Measurements from ENCODE around the gene TESK2.
"Not testable (repeated sequence)": the region's sequence is repeated elsewhere in the genome, so short reads cannot be mapped to it uniquely, and the experiment has no call there.

TESK2 gene, protein sequence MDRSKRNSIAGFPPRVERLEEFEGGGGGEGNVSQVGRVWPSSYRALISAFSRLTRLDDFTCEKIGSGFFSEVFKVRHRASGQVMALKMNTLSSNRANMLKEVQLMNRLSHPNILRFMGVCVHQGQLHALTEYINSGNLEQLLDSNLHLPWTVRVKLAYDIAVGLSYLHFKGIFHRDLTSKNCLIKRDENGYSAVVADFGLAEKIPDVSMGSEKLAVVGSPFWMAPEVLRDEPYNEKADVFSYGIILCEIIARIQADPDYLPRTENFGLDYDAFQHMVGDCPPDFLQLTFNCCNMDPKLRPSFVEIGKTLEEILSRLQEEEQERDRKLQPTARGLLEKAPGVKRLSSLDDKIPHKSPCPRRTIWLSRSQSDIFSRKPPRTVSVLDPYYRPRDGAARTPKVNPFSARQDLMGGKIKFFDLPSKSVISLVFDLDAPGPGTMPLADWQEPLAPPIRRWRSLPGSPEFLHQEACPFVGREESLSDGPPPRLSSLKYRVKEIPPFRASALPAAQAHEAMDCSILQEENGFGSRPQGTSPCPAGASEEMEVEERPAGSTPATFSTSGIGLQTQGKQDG

DNA sequence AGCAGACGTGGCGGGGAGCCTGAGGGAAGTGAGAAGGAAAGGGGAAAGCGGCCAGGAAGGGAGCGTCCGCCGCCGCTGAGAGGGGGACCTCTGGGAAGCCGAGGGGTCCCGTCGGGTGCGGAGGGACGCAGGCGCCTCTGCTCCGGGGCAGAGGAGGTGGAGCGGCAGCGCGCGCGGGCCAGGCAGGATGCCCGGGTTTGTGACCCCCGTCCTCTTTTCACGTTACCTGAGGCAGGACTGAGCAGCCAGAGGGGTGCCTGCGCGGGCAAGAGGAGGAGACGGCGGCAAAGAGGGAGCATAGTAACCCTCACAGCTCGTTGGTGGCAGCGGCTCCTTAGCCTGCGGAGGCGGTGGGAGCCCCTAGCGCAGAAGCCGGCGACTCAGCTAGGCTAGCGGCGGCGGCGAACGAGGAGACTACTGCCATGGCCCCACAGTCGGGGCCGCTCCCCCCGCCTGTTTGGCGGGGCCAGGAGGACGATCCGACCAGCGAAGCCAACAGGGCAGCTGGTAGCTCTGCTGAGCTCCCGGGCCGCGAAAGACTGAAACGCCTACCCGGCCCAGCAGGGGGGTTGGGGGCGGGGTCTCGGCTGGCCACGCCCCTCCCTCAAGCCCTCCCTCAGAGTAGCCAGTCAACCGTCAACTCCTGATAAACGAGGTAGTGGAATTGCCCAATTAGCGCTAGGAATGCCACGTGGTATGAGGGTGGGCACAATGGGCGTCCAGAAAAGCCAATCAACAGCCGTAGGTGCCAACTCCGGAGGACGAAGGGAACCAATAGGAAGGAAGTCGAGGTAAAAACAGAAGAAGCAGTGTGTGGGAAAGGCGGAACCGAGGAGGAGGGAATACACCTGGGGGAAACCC lies at the start of gene TESK2:
TSS of gene TESK2 (minus strand) at position 538 of the 861 bp plus-strand sequence. CDS start 33,378 bp downstream, outside the sequence.
- DNase-seq: peak; percentile 100

DNA sequence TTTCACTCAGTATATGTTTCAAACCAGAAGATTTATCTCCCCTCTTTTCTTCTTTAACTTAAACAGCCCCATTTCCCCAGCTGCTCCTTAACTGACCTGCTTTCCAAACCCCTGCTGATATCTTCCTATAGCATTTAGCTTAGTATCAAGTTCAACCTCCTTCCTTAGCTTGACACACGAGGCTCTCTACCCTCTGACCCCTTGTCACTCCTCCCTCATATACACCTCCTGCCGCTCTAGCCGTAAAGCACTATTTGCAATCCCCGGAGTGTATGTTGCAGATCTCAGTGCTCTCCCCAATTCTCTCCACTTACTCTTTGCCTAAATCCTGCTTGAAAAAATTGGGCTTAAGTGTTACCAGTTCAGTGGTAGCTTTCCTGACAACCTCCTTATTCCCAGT lies 45.9 kb upstream of the TESK2 start:
- no peak for DNase-seq

DNA sequence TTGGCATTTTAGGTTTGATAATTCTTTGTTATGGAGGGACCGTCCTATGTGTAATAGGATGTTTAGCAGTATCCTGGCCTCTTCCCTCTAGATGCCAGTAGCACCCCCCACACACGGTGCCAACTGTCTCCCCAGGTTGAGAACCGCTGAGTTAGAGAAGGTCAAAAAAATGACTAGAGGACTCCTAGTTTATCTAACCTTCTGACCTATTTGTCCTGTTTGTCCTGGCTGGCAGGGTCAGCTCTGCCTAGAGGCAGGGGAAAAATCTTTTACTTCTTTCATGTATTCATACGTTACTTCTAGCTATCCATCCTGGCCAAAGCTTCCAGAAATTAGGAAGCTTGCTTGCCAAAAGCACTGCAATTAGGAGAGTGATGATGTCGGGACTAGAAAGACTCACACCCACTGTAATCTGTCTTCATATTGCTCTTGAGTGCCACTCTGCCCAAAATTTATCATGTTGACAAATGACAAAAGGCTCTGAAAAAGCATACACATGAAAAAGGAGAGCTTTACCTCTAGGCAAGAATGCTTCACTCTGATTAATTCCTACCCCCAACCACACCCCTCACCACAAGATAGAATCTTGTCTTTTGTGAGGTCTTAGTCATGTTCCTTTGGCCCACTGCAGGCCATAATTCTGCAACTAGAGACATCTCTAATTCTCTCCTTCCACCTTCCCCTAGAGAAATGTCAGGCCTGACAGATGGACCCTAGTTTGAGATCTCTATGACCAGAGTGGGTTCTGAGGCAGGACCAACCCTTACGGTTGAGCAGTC lies 45.2 kb upstream of the TESK2 start:
- DNase-seq: no peak

DNA sequence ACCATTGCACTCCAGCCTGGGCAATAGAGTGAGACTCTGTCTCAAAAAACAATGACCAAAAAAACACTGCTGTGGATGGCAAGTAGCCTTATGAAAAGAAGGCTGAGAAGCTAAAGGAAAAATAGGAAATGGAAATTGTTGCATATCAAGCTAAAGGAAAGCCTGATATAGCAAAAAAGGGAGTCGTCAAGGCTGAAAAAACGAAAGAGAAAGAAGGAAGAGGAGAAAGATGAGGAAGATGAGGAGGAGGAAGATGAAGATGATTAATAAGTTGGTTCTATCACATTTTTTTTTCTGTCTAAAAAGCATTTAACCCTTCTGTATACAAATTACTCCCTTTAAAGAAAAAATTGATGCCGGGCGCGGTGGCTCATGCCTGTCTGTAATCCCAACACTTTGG lies 40.9 kb upstream of the TESK2 start:
- DNase-seq: no peak

DNA sequence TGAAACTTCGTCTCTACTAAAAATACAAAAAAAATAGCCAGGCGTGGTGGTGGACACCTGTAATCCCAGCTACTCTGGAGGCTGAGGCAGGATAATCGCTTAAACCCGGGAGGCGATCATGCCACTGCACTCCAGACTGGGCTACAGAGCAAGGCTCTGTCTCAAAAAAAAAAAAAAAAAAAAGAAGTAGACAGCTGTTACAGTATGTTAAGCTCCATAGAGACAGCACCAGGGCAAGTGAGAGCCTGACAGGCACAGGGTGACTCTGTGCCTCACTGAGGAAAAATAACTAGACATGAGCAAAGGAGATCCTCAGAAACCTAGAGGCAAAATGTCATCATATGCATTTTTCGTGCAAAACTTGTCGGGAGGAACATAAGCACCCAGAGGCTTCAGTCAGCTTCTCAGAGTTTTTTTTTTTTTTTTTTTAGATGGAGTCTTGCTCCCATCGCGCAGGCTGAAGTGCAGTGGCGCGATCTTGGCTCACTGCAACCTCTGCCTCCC lies 39.7 kb upstream of the TESK2 start:
- no peak for DNase-seq

DNA sequence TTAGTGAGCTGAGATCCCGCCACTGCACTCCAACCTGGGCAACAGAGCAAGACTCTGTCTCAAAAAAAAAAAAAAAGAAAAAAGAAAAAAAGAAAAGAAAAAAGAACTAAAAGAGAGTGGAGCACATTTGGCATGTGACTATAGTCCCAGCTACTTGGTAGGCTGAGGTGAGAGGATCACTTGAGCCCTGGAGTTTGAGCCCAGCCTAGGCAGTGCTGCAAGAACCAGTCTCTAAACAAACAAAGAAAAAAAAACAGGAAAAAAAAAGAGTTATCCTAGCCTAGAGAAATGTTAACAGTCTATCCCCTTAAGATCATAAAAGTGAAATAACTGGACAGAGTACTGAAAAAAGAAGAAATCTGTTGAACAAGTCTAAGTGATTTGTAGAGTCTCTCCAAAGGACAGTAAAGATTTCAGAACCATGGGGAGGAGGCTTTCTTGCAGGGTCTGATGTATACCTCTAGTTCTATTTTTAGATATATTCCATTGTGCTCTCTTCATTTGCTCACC lies 35.2 kb upstream of the TESK2 start:
- DNase-seq: no peak

DNA sequence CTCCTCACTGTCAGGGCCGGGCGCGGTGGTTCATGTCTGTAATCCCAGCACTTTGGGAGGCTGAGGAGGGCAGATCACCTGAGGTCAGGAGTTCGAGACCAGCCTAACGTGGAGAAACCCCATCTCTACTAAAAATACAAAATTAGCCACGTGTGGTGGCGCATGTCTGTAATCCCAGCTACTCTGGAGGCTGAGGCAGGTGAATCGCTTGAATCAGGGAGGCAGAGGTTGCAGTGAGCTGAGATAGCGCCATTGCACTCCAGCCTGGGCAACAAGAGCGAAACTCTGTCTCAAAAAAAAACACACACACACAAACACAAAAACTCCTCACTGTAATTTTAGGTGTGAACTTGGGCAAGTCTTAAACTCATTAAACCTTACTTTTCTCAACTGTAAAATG lies 33.0 kb upstream of the TESK2 start:
- not testable (repeated sequence) for DNase-seq

DNA sequence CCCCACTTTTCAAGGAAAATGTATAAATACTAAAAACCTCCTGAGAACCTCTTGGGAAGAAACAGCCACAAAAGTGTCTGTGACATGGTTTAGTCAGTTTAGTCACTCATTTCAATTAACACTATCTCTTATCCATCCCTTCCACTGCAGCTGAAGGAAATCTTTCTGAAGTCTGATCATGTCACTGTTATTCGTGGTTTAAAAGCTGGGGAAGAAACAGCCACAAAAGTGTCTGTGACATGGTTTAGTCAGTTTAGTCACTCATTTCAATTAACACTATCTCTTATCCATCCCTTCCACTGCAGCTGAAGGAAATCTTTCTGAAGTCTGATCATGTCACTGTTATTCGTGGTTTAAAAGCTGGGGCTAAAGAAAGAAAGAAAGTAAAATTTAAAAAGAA lies 32.6 kb upstream of the TESK2 start:
- DNase-seq: not testable (repeated sequence)

DNA sequence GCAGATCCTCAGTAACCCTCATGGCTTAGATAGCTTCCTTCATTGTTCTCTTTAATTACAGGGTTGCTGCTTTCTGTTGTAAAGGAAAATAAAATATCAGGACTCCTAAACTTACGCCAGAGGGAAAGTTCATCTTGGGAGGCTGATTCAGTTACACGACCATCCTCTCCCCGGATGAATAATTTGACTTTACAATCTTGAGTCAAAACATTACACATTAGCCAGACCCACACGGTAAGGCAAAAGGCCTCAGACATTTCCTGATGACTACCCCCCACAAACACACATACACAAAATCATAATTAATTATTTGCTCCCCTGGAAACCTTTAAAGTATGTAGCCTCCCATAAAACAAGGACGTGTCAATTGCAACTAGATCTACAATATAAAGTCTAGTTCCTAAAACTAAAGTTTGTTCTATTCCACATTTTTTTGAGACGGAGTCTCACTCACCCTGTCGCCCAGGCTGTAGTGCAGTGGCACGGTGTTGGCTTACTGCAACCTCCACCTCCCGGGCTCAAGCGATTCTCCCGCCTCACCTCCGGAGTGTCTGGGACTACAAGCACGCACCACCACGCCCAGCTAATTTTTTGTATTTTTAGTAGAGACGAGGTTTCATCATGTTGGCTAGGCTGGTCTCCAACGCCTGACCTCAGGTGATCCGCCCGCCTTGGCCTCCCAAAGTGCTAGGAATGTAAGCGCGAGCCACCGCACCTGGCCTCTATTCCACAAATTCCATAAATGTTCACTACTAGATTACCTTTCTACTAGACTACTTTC lies 31.6 kb upstream of the TESK2 start:
- DNase-seq: peak; percentile 86

DNA sequence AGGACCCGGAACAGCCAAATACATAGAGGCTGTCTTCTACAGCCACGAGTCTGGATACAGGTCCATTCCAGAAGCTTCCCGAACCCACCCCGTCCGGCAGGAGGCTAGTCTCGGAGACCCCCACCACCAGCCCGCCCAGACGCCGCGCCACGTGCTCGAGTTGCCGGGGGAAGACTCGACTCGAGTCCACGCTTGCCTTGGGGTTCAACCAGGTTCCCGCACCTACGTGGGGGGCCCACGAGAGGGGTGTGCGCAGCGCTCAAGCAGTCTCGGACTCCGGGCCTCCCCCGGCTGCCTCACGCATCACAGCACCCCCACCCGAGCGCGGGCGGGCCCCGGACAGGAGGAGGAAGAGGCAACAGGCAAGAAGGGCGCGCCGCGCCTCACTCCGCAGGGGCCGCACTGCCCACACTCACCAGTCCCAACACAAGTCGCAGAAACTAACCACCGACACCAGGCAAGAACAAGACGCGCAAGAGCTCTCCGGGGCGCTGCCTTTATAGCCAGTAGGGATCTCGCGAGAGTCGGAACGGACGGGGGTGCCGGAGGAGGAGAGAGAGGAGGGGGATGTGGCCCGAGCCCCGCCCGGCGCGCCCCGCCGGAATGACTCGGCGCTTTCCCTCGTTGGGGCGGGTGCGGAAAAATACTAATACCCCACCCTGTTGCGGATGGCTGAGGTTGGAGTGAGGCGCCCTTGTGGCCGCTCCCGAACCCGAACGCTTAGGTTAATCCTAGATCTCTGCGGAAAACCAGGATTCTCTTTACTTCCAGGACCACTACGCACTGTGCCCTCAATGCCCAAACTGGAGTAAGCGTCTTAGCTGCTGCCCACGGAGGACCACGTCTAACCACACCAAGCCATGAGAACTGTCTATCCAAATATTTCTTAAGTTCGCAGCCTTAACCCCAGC lies 30.7 kb upstream of the TESK2 start, which contains the start of gene PRDX1:
TSS of gene PRDX1 (minus strand) at position 472 of the 911 bp plus-strand sequence. CDS start 2,841 bp downstream, outside the sequence.
- DNase-seq: peak; percentile 96

DNA sequence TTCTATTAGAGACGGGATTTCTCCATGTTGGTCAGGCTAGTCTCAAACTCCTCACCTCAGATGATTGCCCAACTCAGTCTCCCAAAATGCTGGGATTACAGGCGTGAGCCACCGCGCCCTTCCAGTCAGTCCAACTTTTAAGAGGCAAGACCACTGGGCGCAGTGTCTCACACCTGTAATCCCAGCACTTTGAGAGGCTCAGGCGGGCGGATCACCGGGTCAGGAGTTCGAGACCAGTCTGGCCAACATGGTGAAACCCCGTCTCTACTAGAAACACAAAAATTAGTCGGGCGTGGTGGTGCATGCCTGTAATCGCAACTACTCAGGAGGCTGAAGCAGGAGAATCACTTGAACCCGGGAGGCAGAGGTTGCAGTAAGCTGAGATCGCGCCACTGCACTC lies 28.8 kb upstream of the TESK2 start:
- not testable (repeated sequence) for DNase-seq

DNA sequence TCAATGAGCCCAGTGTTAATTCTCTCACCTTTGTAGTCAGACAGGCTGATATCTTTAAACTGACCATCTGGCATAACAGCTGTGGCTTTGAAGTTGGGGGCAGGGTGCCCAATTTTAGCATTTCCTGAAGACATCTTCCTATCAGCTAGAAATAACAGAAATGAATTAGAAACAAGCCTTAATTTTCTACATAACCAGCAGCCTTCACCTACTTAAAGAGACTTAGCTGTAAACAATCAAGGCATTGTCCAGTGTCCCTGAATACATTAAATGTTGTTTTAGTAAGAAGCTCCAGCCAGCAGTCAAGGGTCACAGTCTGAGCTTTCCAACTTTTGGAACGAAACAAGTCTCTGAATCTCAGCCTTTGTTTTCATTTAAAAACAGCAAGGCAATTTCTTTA lies 27.9 kb upstream of the TESK2 start:
- DNase-seq: no peak

DNA sequence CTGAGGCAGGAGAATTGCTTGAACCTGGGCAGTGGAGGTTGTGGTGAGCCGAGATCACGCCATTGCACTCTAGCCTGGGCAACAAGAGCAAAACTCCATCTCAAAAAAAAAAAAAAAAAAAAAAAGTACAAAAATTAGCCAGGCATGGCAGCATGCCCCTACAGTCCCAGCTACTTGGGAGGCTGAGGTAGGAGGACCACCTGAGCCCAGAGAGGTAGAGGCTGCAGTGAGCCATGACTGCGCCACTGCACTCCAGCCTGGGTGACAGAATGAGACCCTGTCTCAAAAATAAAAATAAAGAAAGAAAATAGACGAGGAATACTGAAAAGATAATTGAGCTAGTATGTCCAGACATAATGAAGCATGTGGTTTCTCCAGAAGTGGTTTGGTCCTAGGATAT lies 27.4 kb upstream of the TESK2 start:
- not testable (repeated sequence) for DNase-seq

DNA sequence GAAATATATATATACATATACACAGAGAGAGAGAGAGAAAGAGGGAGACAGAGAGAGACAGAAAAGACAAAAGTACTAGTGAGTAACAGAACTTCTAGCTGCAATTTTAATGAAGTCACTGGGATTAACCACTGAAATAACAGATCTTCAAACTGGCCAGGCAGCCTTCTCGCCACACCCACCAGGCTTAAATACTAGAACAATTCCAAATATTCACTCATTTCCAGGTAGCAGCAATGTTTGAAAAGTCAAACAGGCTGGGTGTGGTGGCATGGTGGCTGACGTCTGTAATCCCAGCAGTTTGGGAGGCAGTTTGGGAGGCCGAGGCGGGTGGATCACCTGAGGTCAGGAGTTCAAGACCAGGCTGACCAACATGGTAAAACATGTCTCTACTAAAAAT lies 25.5 kb upstream of the TESK2 start:
- no peak for DNase-seq

DNA sequence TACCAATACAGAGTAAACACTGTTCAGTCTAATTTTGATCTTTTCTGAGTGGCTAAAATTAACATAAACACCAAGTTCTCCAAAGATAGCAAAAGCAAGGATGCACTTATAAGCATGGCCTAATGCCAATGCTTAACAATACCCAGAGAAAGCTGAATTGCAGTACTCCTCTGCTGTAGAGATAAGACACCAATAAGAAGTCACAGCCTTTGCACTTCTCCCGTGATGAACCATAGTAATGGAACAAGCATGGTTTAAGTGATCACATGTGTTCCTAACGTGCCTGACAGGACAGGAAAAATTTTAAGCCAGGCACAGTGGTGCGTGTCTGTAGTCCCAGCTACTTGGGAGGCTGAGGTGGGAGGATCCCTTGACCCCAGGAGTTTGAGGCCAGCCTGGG lies 25.1 kb upstream of the TESK2 start:
- DNase-seq: no peak

DNA sequence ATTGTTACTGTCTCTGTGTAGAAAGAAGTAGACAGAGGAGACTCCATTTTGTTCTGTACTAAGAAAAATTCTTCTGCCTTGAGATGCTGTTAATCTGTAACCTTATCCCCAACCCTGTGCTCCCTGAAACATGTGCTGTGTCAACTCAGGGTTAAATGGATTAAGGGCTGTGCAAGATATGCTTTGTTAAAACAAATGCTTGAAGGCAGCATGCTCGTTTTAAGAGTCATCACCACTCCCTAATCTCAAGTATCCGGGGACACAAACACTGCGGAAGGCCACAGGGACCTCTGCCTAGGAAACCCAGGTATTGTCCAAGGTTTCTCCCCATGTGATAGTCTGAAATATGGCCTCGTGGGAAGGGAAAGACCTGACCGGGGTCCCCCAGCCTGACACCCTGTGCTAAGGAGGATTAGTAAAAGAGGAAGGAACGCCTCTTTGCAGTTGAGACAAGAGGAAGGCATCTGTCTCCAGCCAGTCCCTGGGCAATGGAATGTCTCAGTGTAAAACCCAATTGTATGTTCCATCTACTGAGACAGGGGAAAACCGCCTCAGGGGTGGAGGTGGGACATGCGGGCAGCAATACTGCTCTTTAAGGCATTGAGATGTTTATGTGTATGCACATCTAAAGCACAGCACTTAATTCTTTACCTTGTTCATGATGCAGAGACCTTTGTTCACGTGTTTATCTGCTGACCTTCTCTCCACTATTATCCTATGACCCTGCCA lies 22.7 kb upstream of the TESK2 start:
- DNase-seq: not testable (repeated sequence)

DNA sequence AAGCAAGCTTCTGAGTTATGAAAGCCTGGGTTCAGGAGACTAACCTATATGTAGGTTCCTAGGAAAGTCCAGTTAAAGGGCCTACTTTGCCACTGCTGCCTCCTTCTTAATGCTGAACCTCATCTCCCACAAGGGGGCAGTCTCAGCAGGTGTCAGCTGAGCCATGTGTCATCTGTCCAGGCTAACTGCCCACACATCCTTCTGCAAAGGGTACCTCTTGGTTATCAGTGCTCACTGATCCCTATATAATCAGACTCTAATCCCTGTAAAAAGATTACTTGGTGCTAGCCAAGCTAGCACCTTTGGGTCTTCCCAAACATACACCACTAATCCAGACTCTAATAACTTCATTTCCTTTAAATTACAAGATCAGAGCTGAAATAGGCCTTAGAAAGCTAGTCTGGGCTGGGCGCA lies 21.7 kb upstream of the TESK2 start:
- DNase-seq: peak; percentile 54

DNA sequence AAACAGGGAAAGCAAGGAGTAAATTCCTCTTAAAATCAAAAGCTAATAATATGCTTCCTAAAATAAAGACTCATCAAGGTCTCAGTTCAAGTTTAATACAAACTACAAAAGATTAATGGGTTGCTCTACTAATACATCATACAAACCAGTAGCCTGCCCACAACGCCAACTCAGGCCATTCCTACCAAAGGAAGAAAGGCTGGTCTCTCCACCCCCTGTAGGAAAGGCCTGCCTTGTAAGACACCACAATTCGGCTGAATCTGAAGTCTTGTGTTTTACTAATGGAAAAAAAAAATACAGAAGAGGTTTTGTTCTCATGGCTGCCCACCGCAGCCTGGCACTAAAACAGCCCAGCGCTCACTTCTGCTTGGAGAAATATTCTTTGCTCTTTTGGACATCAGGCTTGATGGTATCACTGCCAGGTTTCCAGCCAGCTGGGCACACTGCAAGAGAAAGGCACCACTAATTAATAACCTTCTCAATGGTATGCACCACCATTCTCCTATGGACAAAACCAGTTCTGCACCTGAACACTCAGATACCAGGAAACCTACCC lies 20.1 kb upstream of the TESK2 start:
- DNase-seq: no peak
